ENCODE results near the gene PSMB2.

Gene PSMB2

GRCh38 chr1:35559317-35559944 is 81.9 kb downstream of the PSMB2 start (continued):
- TF ChIP-seq SNAI2 (CRISPR knock-in tag; IDR thresholded peaks at IDR 0.05) = no peak

- TF ChIP-seq ZC3H10 (CRISPR knock-in tag; IDR thresholded peaks at IDR 0.05) = no peak
- TF ChIP-seq SNAI2 (CRISPR knock-in tag; IDR thresholded peaks at IDR 0.05) = no peak
- peak; percentile 3 for ATAC-seq
These were observed 82.7 kb downstream of the PSMB2 start for GRCh38 chr1:35558374-35559316.

GRCh38 chr1:35557611-35558373 is 83.5 kb downstream of the PSMB2 start, which contains the start of gene NCDN:
Gene NCDN, plus strand, starts transcription at chr1:35557799. Its CDS starts 392 bp downstream, at chr1:35558191.
- no peak; the same call in 1 of the 2 replicates for TF ChIP-seq TSHZ2 (CRISPR knock-in tag; IDR thresholded peaks at IDR 0.05)
- TF ChIP-seq ESRRG (CRISPR knock-in tag; IDR thresholded peaks at IDR 0.05) = no peak
- TF ChIP-seq BACH2 (CRISPR knock-in tag; IDR thresholded peaks at IDR 0.05; ENCODE audit: borderline replicate concordance) = no peak
- no peak for TF ChIP-seq SNAI2 (CRISPR knock-in tag; IDR thresholded peaks at IDR 0.05)
- no peak for TF ChIP-seq CSDC2 (CRISPR knock-in tag; IDR thresholded peaks at IDR 0.05)
- no peak for TF ChIP-seq ZNF70 (CRISPR knock-in tag; IDR thresholded peaks at IDR 0.05)
- TF ChIP-seq OSR1 (CRISPR knock-in tag; IDR thresholded peaks at IDR 0.05) = no peak
- TF ChIP-seq RARB (CRISPR knock-in tag; IDR thresholded peaks at IDR 0.05) = no peak
- no peak for TF ChIP-seq TCF4 (CRISPR knock-in tag; IDR thresholded peaks at IDR 0.05; ENCODE audit: borderline replicate concordance)
- TF ChIP-seq ZFP3 (CRISPR knock-in tag; IDR thresholded peaks at IDR 0.05) = no peak
- TF ChIP-seq ZNF8 (CRISPR knock-in tag; IDR thresholded peaks at IDR 0.05) = no peak
- TF ChIP-seq ISL1 (CRISPR knock-in tag; IDR thresholded peaks at IDR 0.05) = no peak
- TF ChIP-seq PPARA (CRISPR knock-in tag; IDR thresholded peaks at IDR 0.05; ENCODE audit: borderline replicate concordance) = no peak
- TF ChIP-seq ARNTL (CRISPR knock-in tag; IDR thresholded peaks at IDR 0.05; ENCODE audit: borderline replicate concordance, low read depth) = no peak
- peak; percentile 93 for ATAC-seq

GRCh38 chr1:35557118-35557610 is 84.2 kb downstream of the PSMB2 start, which contains the start of gene KIAA0319L:
Gene KIAA0319L, minus strand, starts transcription at chr1:35557403. Its CDS starts 2,912 bp downstream, at chr1:35554491.
- TF ChIP-seq, protein P1, sequence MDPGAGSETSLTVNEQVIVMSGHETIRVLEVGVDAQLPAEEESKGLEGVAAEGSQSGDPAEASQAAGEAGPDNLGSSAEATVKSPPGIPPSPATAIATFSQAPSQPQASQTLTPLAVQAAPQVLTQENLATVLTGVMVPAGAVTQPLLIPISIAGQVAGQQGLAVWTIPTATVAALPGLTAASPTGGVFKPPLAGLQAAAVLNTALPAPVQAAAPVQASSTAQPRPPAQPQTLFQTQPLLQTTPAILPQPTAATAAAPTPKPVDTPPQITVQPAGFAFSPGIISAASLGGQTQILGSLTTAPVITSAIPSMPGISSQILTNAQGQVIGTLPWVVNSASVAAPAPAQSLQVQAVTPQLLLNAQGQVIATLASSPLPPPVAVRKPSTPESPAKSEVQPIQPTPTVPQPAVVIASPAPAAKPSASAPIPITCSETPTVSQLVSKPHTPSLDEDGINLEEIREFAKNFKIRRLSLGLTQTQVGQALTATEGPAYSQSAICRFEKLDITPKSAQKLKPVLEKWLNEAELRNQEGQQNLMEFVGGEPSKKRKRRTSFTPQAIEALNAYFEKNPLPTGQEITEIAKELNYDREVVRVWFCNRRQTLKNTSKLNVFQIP (CRISPR knock-in tag; IDR thresholded peaks at IDR 0.05; ENCODE audit: borderline replicate concordance, low read depth) = no peak
- TF ChIP-seq PATZ1 (CRISPR knock-in tag; IDR thresholded peaks at IDR 0.05; ENCODE audit: borderline replicate concordance) (peak; percentile 36; the same call in 1 of the 2 replicates), CSDC2 (CRISPR knock-in tag; IDR thresholded peaks at IDR 0.05) (0 out of 2 replicates have a peak, but pooled peaks have one; percentile 14)
- ATAC-seq = peak; percentile 90

Measured in SK-N-SH treated with all-trans-retinoic acid at 6 μM for 48 hours (cell line).